ENCODE results near the gene APLP1.

- TF ChIP-seq CTCF (conservative IDR thresholded peaks at IDR 0.05 in 1 of 2, IDR thresholded peaks at IDR 0.05 in 1 of 2; ENCODE audit: low read depth in 1 of 2, low read length in 2 of 2) = no peak
- no peak for TF ChIP-seq EZH2 (IDR thresholded peaks at IDR 0.05; ENCODE audit: low read length, missing control alignments)
These were observed 20.5 kb upstream of the APLP1 start for GRCh38 chr19:35847911-35848310.

Measured in fibroblast of lung (primary cell).